NT2/D1 (cell line): ENCODE data around the gene DIS3L2.

Experiments
- YY1 ChIP-seq: IDR thresholded peaks from 2 replicates; pipeline ENCODE4 v1.6.1; 2011; ENCODE audit not compliant: insufficient read length, insufficient read depth
- ZNF274 ChIP-seq: IDR thresholded peaks from 2 replicates; pipeline ENCODE4 v1.6.1; 2011; ENCODE audit warnings: mild to moderate bottlenecking, low read depth, low read length

- TF ChIP-seq YY1 (no peak), ZNF274 (no peak)
These were observed 25.7 kb downstream of the DIS3L2 start for GRCh38 chr2:231987124-231987727.
